GM12878 (cell line): ENCODE data around the gene GNG10.

Source experiments
- CTCF ChIP-seq, 3 experiments: IDR thresholded peaks in 2 of 3; conservative IDR thresholded peaks in 1 of 3; 2 replicates each; pipeline ENCODE4 v1.5.1; 2011; ENCODE audit warnings: low read depth in 3 of 3, low read length in 3 of 3, mild to moderate bottlenecking in 3 of 3, control low read depth in 2 of 3, moderate library complexity in 2 of 3, inconsistent platforms in 1 of 3, mixed read lengths in 1 of 3; ENCODE audit not compliant: control insufficient read depth in 2 of 3, insufficient read depth in 1 of 3; ENCODE audit errors: extremely low read depth in 1 of 3
- FOXK2 ChIP-seq: fragments of 450-650 bp; IDR thresholded peaks from 2 replicates; pipeline ENCODE4 v1.6.1; 2017; ENCODE audit warnings: mild to moderate bottlenecking, moderate library complexity
- KDM1A ChIP-seq: fragments of 200-600 bp; sonication (generic); IDR thresholded peaks from 2 replicates; pipeline ENCODE4 v1.6.1; 2016; ENCODE audit warnings: borderline replicate concordance
- RAD21 ChIP-seq: IDR thresholded peaks from 2 replicates; pipeline ENCODE4 v1.6.1; 2011; ENCODE audit warnings: mild to moderate bottlenecking, low read depth, low read length, moderate library complexity; ENCODE audit not compliant: insufficient read depth
- TCF7 ChIP-seq: IDR thresholded peaks from 2 replicates; pipeline ENCODE4 v1.6.1; 2014; ENCODE audit warnings: antibody characterized with exemption, borderline replicate concordance
- YBX1 ChIP-seq: fragments of 450-650 bp; IDR thresholded peaks from 2 replicates; pipeline ENCODE4 v1.6.1; 2016; ENCODE audit warnings: antibody characterized with exemption
- YY1 ChIP-seq: IDR thresholded peaks from 2 replicates; pipeline ENCODE4 v1.6.1; 2011; ENCODE audit warnings: low read depth, mild to moderate bottlenecking, low read length

- TF ChIP-seq YBX1 (no peak), TCF7 (no peak), KDM1A (no peak), YY1 (no peak), RAD21 (no peak), CTCF (IDR thresholded peaks at IDR 0.05 in 2 of 3, conservative IDR thresholded peaks at IDR 0.05 in 1 of 3; ENCODE audit: control insufficient read depth in 2 of 3, extremely low read depth in 1 of 3, insufficient read depth in 1 of 3, low read depth in 3 of 3, low read length in 3 of 3) (no peak), FOXK2 (no peak)
Measured at GRCh38 chr9:111634860-111635259, 26.5 kb upstream of the GNG10 start.
